Activated CD4-positive, alpha-beta T cell treated with anti-CD3 and anti-CD28 coated beads for 36 hours (primary cell): ENCODE data around the gene ADNP. TPM values are rescaled to one million over a fixed set of nuclear protein-coding genes. Genes with fewer than 3 reads are reported as not detected.

ENCODE experiments used
- ATAC-seq: fragments of 200-7000 bp; cut with Tn5 transposase; one replicate; pipeline ENCODE4 v1.10.0; 2021; ENCODE audit warnings: mild to moderate bottlenecking, moderate library complexity
- CTCF ChIA-PET: fragments of 350-600 bp; sonication (Branson Sonifier 250); formaldehyde crosslinking; loops from one replicate; lab custom pipeline; 2021; ENCODE audit warnings: antibody characterized with exemption; lab: Charles Lee
- POLR2A ChIA-PET: fragments of 350-600 bp; sonication (Branson Sonifier 250); formaldehyde crosslinking; loops from one replicate; lab custom pipeline; 2021; ENCODE audit warnings: antibody characterized with exemption, inconsistent platforms; lab: Charles Lee
- DNase-seq: peaks from one replicate; pipeline ENCODE4 v3.0.0-alpha.2; 2020
- H3K27ac Mint-ChIP-seq: one replicate; pipeline ENCODE4 v1.8.0; 2021; ENCODE audit warnings: mixed read lengths
- H3K27me3 Mint-ChIP-seq: one replicate; pipeline ENCODE4 v1.8.0; 2021; ENCODE audit warnings: mixed read lengths
- H3K36me3 Mint-ChIP-seq: one replicate; pipeline ENCODE4 v1.8.0; 2021; ENCODE audit warnings: low read depth, mixed read lengths
- H3K4me1 Mint-ChIP-seq: one replicate; pipeline ENCODE4 v1.8.0; 2021; ENCODE audit warnings: mixed read lengths
- H3K4me3 Mint-ChIP-seq: one replicate; pipeline ENCODE4 v1.8.0; 2021; ENCODE audit warnings: mild to moderate bottlenecking, moderate library complexity, mixed read lengths
- H3K9me3 Mint-ChIP-seq: one replicate; pipeline ENCODE4 v1.8.0; 2021; ENCODE audit warnings: low read depth, mixed read lengths
- intact Hi-C, 2 experiments: fragments of 100-400 bp; cut with DNase I in 1 of 2; cut with micrococcal nuclease in 1 of 2; formaldehyde crosslinking; loops; one replicate each; pipeline versions ENCODE4 v1.14.2 to v1.15.1; 2022 to 2024; cut with DNase I, micrococcal nuclease
- total RNA-seq, 2 experiments: library from RNA; stranded (reverse); gene quantifications; one replicate each; pipeline ENCODE4 v1.2.3, GENCODE V29; 2021

ADNP gene
- total RNA-seq, 2 experiments from 2014 or later: 61.0 to 86.1 TPM

DNA sequence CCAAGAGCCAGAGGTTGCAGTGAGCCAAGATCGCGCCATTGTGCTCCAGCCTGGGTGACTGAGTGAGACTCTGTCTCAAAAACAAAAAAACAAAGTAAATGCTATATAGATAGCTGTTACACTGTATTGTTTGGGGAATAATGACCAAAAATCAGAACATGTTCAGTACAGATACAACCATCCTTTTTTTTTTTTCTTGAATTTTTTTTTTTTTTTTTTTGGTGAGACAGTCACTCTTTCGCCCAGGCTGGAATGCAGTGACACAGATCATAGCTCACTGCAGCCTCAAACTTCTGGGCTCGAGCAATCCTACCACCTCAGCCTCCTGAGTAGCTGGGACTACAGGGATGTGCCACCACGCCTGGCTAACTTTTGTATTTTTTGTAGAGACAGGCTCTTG lies 72.7 kb downstream of the ADNP start:
- Mint-ChIP-seq H3K9me3 (no peaks in the 10 kb centered on the region), H3K4me1 (no peaks in the 10 kb centered on the region), H3K4me3 (no peak overlapping the region), H3K36me3 (peaks cover 4% of the 10 kb centered on the region), H3K27me3 (no peaks in the 10 kb centered on the region), H3K27ac (no peak overlapping the region)
- intact Hi-C loops: no loop called here
- POLR2A ChIA-PET: no interaction called here
- no peak for DNase-seq
- CTCF ChIA-PET: interaction anchor here (0.6 kb wide), 2 partner anchors 10 to 125 kb away, joined by 3 read pairs; no protein-coding TSS in a partner anchor
- ATAC-seq: no peak

DNA sequence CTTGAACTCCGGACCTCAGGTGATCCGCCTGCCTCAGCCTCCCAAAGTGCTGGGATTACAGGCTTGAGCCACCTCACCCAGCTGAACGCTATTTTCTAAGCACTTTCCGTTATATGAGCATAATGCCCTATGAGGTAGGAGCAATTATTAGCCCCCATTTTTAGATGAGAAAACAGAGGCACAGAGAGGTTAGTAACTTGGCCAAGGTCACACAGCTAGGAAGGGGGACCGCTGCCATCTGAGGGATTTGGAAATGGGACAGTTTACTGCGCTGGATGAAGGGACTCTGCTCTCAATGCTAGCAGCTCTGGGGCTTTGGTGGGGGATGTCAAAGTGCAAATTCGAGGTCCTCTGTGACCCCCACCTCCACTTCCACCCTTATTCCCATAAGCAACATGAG lies 73.9 kb downstream of the ADNP start:
- ChIA-PET CTCF (no interaction called here), POLR2A (no interaction called here)
- intact Hi-C loops: no loop called here
- H3K27ac Mint-ChIP-seq: no peak overlapping the region
- no peaks in the 10 kb centered on the region for H3K4me1 Mint-ChIP-seq
- ATAC-seq (no peak), DNase-seq (no peak)
- H3K36me3 Mint-ChIP-seq: peaks cover 4% of the 10 kb centered on the region
- H3K27me3 Mint-ChIP-seq: no peaks in the 10 kb centered on the region
- no peaks in the 10 kb centered on the region for H3K9me3 Mint-ChIP-seq
- no peak overlapping the region for H3K4me3 Mint-ChIP-seq

DNA sequence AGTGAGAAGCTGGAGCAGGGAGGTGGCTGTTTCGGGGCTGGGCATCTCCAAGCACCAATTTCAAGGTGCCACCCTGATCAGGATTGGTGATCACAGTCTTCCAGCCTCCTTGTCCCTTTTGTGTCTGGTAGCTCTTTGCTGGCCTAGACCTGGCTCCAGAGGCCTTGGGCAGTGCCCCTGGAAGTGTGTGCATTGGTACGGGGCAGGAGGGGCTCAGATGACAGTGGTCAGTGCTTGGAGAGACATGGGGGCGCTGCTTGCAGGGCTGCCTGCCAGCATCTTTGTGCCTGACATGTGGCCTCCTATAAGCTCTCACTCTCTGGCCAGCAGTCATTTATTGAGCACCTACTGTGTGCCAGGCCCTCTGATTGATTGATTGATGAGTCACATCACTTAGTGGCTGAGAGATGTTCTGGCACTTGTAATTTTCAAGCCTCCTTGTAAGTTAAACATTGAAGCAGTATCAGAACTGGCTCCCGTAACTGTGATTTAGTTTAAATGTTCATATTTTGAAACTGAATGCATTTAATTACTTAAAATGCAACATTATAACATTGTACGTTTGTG lies 74.7 kb downstream of the ADNP start:
- intact Hi-C loops: no loop called here

DNA sequence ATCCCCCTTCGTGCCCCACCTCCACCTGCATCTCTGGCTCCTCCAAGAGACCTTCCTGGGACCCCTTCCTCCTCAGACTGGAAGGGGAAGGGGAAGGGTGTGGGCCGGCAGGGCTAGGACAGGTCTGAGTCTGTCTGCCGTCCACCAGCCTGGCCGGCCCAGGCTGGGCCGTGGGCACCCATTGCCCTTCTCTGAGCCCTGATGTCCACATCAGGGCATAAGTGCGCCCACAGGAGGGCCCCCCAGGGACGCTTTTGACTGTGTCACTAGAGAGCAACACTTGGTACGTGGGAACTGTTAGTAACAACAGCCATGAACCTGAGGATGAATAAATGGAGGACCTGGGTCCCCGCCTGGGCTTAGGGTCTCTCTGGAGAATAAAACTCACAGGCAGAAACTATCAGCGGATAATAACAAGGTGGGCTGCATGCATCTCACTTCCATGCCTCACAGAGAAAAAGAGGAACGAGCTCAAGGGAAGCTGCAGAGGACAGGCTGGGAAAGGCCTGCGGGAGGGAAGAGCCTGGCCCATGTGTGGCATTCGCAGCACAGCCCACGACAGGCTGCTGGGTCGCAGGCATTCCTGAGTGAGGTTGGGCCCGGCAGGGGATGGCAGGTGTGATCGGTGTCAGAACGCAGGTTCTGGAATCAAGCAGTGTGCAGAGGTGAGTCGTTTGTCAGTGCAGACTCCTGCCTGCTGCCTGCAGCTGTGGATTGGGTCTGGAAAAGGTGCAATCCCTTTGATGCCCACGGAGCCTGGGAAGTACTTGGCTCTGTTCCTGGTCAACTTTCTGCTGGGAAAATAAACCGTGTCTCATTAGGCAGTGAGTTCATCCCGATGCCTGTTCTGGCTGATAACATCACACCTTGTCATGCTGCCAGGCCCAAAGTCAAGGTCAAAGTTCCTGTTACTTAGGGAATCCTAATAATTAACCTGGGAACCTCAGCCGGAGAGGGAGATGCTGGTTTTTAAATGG lies 75.5 kb downstream of the ADNP start:
- Mint-ChIP-seq H3K9me3 (no peaks in the 10 kb centered on the region), H3K36me3 (peaks cover 4% of the 10 kb centered on the region), H3K27ac (no peak overlapping the region), H3K4me3 (no peak overlapping the region), H3K4me1 (no peaks in the 10 kb centered on the region), H3K27me3 (no peaks in the 10 kb centered on the region)
- DNase-seq (no peak), ATAC-seq (no peak)
- ChIA-PET POLR2A (no interaction called here), CTCF (no interaction called here)
- intact Hi-C loops: no loop called here

More for the DNA sequence above, 74.7 kb downstream of the ADNP start:
- no peak for ATAC-seq
- Mint-ChIP-seq H3K4me3 (no peak overlapping the region), H3K4me1 (no peaks in the 10 kb centered on the region), H3K27ac (no peak overlapping the region), H3K9me3 (no peaks in the 10 kb centered on the region), H3K27me3 (no peaks in the 10 kb centered on the region), H3K36me3 (peaks cover 4% of the 10 kb centered on the region)
- POLR2A ChIA-PET: no interaction called here
- CTCF ChIA-PET: interaction anchor here (0.6 kb wide), 1 partner anchor 450 kb away, joined by 3 read pairs; no protein-coding TSS in a partner anchor
- DNase-seq: no peak

DNA sequence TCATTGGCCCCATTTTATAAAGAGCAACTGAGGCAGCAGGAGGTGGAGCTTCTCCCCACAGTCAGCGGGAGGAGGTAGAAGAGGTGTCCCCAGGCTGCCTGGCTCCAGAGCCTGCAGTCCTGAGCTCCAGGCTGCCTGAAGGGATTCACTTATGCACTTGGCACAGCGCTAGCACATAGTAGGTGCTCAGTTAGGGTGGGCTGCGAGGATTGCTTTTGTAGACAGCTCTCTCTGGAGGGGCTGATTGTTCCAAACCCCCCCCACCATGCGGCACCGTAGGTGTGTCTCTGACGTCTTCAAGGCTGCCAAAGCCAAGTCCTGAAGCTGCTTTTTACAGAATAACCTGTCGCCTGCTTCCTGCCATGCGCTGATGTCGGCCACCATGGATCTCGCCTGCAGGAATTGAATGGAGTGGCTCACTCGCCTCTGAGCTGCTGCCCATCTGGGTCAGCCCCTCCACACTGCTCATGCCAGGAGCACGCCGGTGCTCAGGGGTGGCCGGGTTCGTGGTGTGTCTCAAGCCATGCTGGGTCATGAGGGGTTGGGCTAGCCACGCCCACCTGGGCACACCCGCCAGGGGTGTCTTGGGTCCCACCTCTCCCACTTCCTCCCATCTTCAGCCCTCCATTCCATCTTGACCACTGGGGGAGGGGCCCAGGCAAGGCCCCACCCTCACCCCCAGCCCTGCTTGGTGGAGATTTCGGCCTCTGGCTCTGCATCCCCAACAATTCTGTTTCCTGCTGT lies 76.6 kb downstream of the ADNP start:
- intact Hi-C loops: no loop called here
- no peak for DNase-seq
- ATAC-seq: no peak
- POLR2A ChIA-PET: no interaction called here
- CTCF ChIA-PET: interaction anchor here (0.5 to 0.8 kb wide), 2 partner anchors 60 to 105 kb away, joined by 4 read pairs; no protein-coding TSS in a partner anchor
- H3K4me3 Mint-ChIP-seq: no peak overlapping the region
- H3K4me1 Mint-ChIP-seq: no peaks in the 10 kb centered on the region
- peaks cover 4% of the 10 kb centered on the region for H3K36me3 Mint-ChIP-seq
- H3K9me3 Mint-ChIP-seq: no peaks in the 10 kb centered on the region
- no peaks in the 10 kb centered on the region for H3K27me3 Mint-ChIP-seq
- no peak overlapping the region for H3K27ac Mint-ChIP-seq

DNA sequence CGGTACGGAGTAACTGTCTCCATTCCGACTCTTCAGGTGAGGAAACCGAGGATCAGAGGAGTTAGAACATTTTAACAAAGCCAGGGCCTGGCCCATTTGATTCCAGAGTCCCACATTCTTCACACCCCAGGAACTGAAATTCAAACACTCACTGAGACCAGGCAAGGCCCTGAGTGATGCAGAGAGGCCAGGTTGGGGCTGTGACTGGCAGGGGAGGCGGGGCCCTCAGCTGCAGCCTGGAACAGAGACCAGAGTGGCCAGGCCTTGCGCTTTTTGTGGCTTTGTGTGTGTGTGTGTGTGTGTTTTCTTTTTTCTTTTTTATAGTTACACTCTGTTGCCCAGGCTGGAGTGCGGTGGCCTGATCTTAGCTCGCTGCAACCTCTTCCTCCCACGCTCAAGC lies 79.2 kb downstream of the ADNP start:
- Mint-ChIP-seq H3K9me3 (no peaks in the 10 kb centered on the region), H3K27me3 (no peaks in the 10 kb centered on the region), H3K4me1 (no peaks in the 10 kb centered on the region), H3K27ac (no peak overlapping the region), H3K36me3 (peaks cover 4% of the 10 kb centered on the region), H3K4me3 (no peak overlapping the region)
- ChIA-PET POLR2A (interaction anchor here (0.6 kb wide), 1 partner anchor 56 kb away, joined by 4 read pairs; no protein-coding TSS in a partner anchor), CTCF (no interaction called here)
- no peak for DNase-seq
- intact Hi-C loops: no loop called here
- no peak for ATAC-seq

DNA sequence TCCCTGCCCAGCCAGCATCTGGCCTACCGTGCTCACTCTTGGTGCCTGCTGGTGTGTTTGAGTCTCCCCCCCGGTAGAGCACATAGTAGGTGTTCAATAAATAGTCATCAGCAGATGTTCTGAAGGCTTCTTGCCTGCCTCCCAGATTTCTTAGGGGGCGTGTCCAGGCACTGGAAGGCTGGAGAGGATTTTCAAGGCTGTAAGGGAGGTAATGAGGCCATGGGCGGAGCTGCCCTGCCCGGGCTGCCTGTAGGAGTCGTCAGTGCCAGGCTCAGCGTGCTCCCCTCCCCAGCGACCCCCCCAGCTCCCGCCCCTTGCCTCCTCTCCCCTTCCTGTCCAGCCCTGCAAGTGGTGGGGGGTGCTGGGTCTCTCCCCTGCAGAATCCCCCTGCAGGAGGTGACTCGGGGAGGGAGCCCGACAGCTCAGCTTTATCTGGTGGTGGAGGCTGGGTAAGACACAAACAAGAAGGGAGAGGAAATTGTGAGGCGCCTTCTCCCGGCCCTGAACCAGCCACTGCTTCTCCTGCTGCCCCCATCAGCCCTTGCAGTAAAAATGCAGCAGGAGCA lies 80.4 kb downstream of the ADNP start:
- Mint-ChIP-seq H3K4me3 (no peak overlapping the region), H3K9me3 (no peaks in the 10 kb centered on the region), H3K4me1 (no peaks in the 10 kb centered on the region), H3K36me3 (peaks cover 5% of the 10 kb centered on the region), H3K27ac (no peak overlapping the region), H3K27me3 (no peaks in the 10 kb centered on the region)
- POLR2A ChIA-PET: no interaction called here
- no peak for ATAC-seq
- no peak for DNase-seq
- intact Hi-C loops: no loop called here
- CTCF ChIA-PET: no interaction called here

DNA sequence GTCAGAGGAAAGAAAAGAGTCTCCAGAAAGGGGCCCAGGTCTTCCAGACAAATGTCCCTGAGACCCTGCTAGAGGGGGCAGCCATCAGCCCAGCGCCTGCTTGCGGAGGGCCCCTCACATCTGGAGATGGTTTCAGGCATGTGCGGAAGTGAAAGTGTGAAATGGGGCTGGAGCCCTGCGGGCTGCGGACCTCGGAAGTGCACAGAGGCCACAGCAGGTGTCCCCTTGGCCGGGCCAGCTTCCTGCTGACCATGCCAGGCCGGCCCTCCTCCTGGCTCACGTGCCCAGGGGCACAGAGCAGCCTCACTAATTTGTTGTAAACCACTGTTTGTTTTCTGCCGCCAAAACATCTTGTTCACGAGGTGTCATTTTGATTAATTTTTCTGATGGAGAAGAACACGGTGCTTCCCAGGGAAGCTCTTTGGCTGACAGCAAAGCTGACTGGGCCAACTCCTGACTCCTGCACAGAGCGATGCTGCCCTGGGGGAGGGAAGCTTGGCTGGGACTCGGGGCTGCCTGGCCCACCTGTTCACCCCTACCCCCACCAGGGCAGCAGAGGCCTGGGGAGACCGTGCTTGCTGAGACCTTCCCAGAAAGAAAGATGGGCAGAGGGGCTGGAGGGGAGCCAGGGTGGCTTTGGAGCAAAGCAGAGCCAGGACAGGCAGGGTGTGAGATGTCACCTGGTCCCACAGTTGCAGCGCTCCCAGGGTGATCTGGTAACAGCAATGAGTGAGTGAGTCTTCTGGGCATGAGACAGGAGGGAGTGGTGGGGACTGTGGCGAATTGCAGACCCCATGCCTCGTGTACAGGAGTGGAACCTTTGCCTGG lies 82.2 kb downstream of the ADNP start:
- ChIA-PET POLR2A (no interaction called here), CTCF (interaction anchor here (0.6 to 0.7 kb wide), 2 partner anchors 15 to 144 kb away, joined by 3 to 4 read pairs; no protein-coding TSS in a partner anchor)
- Mint-ChIP-seq H3K9me3 (no peaks in the 10 kb centered on the region), H3K27me3 (no peaks in the 10 kb centered on the region), H3K27ac (no peak overlapping the region), H3K4me1 (peaks cover 11% of the 10 kb centered on the region), H3K36me3 (peaks cover 1% of the 10 kb centered on the region), H3K4me3 (no peak overlapping the region)
- no peak for ATAC-seq
- no peak for DNase-seq
- intact Hi-C loops: no loop called here

DNA sequence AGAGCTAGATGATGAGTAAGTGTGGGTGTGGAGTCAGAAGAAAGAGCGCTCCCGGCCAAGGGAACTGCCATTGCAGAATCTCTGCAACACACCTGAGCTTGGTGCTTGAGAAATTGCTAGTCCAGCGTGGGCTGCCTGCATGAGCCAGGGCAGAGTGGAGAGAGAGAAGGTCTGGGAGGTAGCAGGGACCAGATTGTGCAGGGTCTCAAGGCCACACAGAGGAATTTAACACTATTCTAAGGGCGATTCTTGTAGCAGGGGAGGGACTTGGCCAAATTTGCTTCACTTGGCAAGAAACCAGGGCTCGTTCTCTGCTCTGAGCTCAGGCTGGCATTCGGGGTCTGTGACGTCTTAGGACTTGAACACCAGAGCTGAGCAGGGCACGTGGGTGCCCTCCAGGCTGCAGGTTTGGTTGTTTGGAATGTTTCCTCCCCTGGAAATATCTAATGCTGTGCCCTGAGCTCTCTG lies 82.9 kb downstream of the ADNP start:
- Mint-ChIP-seq H3K4me1 (peaks cover 11% of the 10 kb centered on the region), H3K36me3 (peaks cover 1% of the 10 kb centered on the region), H3K4me3 (no peak overlapping the region), H3K9me3 (no peaks in the 10 kb centered on the region), H3K27ac (peak overlapping the region; percentile 45), H3K27me3 (no peaks in the 10 kb centered on the region)
- intact Hi-C loops: no loop called here
- POLR2A ChIA-PET: no interaction called here
- DNase-seq: no peak
- CTCF ChIA-PET: interaction anchor here (0.6 kb wide), 1 partner anchor 14 kb away, joined by 3 read pairs; no protein-coding TSS in a partner anchor
- no peak for ATAC-seq

DNA sequence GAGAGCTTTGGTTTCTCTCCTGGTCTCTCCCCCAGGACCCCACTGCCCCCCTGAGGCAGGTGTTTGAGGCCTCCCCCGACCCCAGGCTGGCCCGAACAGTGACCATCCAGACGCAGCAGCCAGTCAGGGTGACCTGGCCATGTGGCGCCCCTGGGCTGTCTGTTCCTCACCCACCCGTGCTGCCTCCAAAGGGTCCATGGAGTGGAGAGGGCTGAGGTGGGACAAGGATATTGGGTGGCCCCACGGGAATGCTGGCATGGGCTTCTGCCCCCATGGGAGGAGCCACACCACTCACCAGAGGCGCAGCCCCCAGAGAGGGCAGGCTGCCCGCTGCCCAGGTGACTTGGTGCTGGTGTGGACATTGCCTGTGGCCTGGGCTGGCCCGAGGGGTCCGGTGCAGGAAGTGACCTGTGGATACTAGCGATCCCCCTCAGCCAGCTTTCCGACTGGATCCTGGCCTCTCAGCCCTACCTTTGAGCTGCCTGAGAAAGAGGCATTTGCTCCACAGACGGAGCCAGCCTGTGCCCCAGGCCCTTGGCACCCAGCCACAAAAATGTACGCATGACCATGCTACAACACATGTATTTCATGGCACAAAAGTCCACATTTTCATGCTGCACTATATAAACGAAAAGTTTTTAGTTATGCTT lies 85.5 kb downstream of the ADNP start:
- ATAC-seq (no peak), DNase-seq (no peak)
- Mint-ChIP-seq H3K27ac (no peak overlapping the region), H3K36me3 (peaks cover 1% of the 10 kb centered on the region), H3K4me3 (no peak overlapping the region), H3K27me3 (no peaks in the 10 kb centered on the region), H3K9me3 (no peaks in the 10 kb centered on the region), H3K4me1 (peaks cover 11% of the 10 kb centered on the region)
- CTCF ChIA-PET: no interaction called here
- intact Hi-C loops: no loop called here
- POLR2A ChIA-PET: no interaction called here
